Subcutaneous adipose tissue (tissue), 4 donors: Measurements from ENCODE around the gene DRD2. TPM values are rescaled to one million over a fixed set of nuclear protein-coding genes. Genes with fewer than 3 reads are reported as not detected.

Source experiments
- CTCF ChIP-seq: fragments of 450-650 bp; IDR thresholded peaks from one replicate; pipeline ENCODE4 v1.5.1; 2016; ENCODE audit warnings: low read depth, mild to moderate bottlenecking, control low read depth, antibody characterized with exemption, moderate library complexity
- total RNA-seq, 4 donors: library from RNA; depleted of rRNA; stranded (reverse); fragments of >200 nt; gene quantifications; one replicate each; pipeline ENCODE4 v1.1.0, GENCODE V29; 2016

The DRD2 gene
- total RNA-seq, 4 donors from 2014 or later, result not detected

GRCh38 chr11:113426686-113427085, 48.5 kb downstream of the DRD2 start:
- TF ChIP-seq CTCF, result no peak

GRCh38 chr11:113420808-113421207, 54.4 kb downstream of the DRD2 start:
- no peak for TF ChIP-seq CTCF

- no peak for TF ChIP-seq CTCF
Observed at GRCh38 chr11:113419454-113420003, 55.7 kb downstream of the DRD2 start.

- TF ChIP-seq CTCF, result no peak
Observed at GRCh38 chr11:113417428-113417827, 57.8 kb downstream of the DRD2 start.

GRCh38 chr11:113415343-113415742, 59.9 kb downstream of the DRD2 start:
- no peak for TF ChIP-seq CTCF

- TF ChIP-seq CTCF, result no peak
Observed at GRCh38 chr11:113412675-113413074, 62.5 kb downstream of the DRD2 start.

- no peak for TF ChIP-seq CTCF
Observed at GRCh38 chr11:113411536-113411935, 63.7 kb downstream of the DRD2 start.
